PC-9 (cell line): ENCODE measurements around the gene MBP. TPM values are rescaled to one million over a fixed set of nuclear protein-coding genes. Genes with fewer than 3 reads are reported as not detected.
A peak's percentile ranks its signal among the peaks of the same experiment; 100 is the strongest.

Experiments
- BruUV-seq: library from RNA; stranded (reverse); fragments of 400-500 nt; replicated peaks from 2 replicates; lab custom pipeline; 2021; lab: Mats Ljungman, UMichigan
- CTCF ChIA-PET: fragments of 300-600 bp; sonication (Branson Sonifier 250); formaldehyde crosslinking; loops from one replicate; lab custom pipeline; 2022; ENCODE audit warnings: antibody characterized with exemption; lab: Charles Lee
- POLR2A ChIA-PET: fragments of 300-600 bp; sonication (Branson Sonifier 250); formaldehyde crosslinking; loops from one replicate; lab custom pipeline; 2022; ENCODE audit warnings: antibody characterized with exemption; ENCODE audit not compliant: unreplicated experiment; lab: Charles Lee
- DNase-seq, 2 experiments: peaks; one replicate each; pipeline versions ENCODE4 v3.0.0 to v3.0.0-alpha.2; 2015 to 2022; ENCODE audit warnings: mixed read lengths in 1 of 2
- H2AFZ ChIP-seq: fragments of 200-600 bp; sonication (generic); 2 replicates; pipeline ENCODE4 v1.8.1; 2017; ENCODE audit warnings: antibody characterized with exemption
- H3F3A ChIP-seq: fragments of 200-600 bp; sonication (generic); 2 replicates; pipeline ENCODE4 v1.8.1; 2017; ENCODE audit warnings: antibody characterized with exemption, mild to moderate bottlenecking, low read depth; ENCODE audit not compliant: insufficient read depth
- H3K27ac ChIP-seq: fragments of 200-600 bp; sonication (generic); 2 replicates; pipeline ENCODE4 v1.6.1; 2016; ENCODE audit warnings: mixed run types
- H3K27me3 ChIP-seq: fragments of 200-600 bp; sonication (generic); 2 replicates; pipeline ENCODE4 v1.6.1; 2016; ENCODE audit warnings: low read depth, mixed run types; ENCODE audit not compliant: insufficient read depth
- H3K36me3 ChIP-seq: fragments of 200-600 bp; sonication (generic); 2 replicates; pipeline ENCODE4 v1.6.1; 2016; ENCODE audit warnings: low read depth, mixed run types
- H3K4me1 ChIP-seq: fragments of 200-600 bp; sonication (generic); replicated peaks from 2 replicates; pipeline ENCODE4 v1.6.1; 2016; ENCODE audit warnings: mixed run types; ENCODE audit not compliant: insufficient read depth
- H3K4me2 ChIP-seq: fragments of 200-600 bp; sonication (generic); 2 replicates; pipeline ENCODE4 v1.6.1; 2017; ENCODE audit warnings: mixed run types
- H3K4me3 ChIP-seq: fragments of 200-600 bp; sonication (generic); 2 replicates; pipeline ENCODE4 v1.6.1; 2016; ENCODE audit warnings: mixed run types
- H3K79me2 ChIP-seq: fragments of 200-600 bp; sonication (generic); 2 replicates; pipeline ENCODE4 v1.6.1; 2017; ENCODE audit warnings: low read depth, mixed run types
- H3K9me2 ChIP-seq: fragments of 200-600 bp; sonication (generic); 2 replicates; pipeline ENCODE4 v1.8.1; 2017; ENCODE audit warnings: mild to moderate bottlenecking; ENCODE audit not compliant: insufficient read depth
- H3K9me3 ChIP-seq: fragments of 200-600 bp; sonication (generic); 2 replicates; pipeline ENCODE4 v1.8.1; 2016; ENCODE audit warnings: low read depth; ENCODE audit not compliant: insufficient read depth
- H4K20me1 ChIP-seq: fragments of 200-600 bp; sonication (generic); 2 replicates; pipeline ENCODE4 v1.8.1; 2017; ENCODE audit not compliant: insufficient read depth
- CTCF ChIP-seq: fragments of 200-600 bp; sonication (generic); conservative IDR thresholded peaks from 2 replicates; pipeline ENCODE4 v1.6.1; 2017; ENCODE audit warnings: mixed run types, antibody characterized with exemption, mild to moderate bottlenecking, moderate library complexity
- EZH2 ChIP-seq: fragments of 200-600 bp; sonication (generic); IDR thresholded peaks from 2 replicates; pipeline ENCODE4 v1.8.0; 2017; ENCODE audit warnings: antibody characterized with exemption, low read depth
- intact Hi-C: fragments of 100-400 bp; cut with micrococcal nuclease; formaldehyde crosslinking; loops from one replicate; pipeline ENCODE4 v1.10.0; 2022; ENCODE audit not compliant: unreplicated experiment
- total RNA-seq: library from RNA; stranded (reverse); gene quantifications from 2 replicates; pipeline ENCODE4 v1.2.3, GENCODE V29; 2021

The MBP gene
- total RNA-seq, 1 experiment from 2014 or later, result 37.9 TPM

DNA sequence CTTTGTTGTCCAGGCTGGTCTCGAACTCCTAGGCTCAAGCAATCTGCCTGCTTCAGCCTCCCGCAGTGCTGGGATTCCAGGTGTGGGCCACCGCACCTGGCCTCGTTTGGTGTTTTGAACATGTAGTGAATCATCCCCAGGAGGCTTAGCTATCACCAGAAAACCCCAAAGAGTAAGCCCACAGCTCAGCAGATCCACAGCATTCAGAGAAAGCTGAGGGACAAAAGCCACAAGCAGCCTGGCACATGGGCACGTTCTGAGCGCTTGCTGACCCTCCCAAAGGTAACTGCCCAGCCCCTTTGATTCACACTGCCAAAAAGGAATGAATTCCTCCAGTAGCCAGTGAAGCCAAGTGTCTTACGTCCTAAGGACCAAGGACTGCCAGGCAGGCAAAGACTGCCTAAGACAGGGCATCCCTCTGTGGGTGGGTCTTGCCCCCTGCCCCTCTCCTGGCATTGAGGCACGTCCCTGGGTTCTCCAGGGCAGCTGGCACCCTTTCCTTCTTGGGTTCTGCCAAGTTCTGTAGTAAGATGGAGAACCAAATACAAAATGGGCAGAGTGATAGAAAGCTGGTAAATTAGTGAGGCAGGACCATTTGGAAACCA lies 31.7 kb downstream of the MBP start:
- intact Hi-C loops, result loop anchor here (1.0 kb wide), 3 partner anchors 12 to 36 kb away; no protein-coding TSS in a partner anchor
- no peak overlapping the region for H2AFZ ChIP-seq
- BruUV-seq, result TSS peak; percentile 70
- peaks cover 46% of the 10 kb centered on the region for H3F3A ChIP-seq
- H3K36me3 ChIP-seq, result peaks cover 26% of the 10 kb centered on the region; the same call in 1 of the 2 replicates
- no peaks in the 10 kb centered on the region for H4K20me1 ChIP-seq
- ChIA-PET POLR2A (interaction anchor here (0.7 kb wide), 2 partner anchors 31 to 47 kb away, joined by 4 read pairs; partner anchors contain the start of gene MBP), CTCF (no interaction called here)
- peaks cover 52% of the 10 kb centered on the region for H3K4me1 ChIP-seq
- no peaks in the 10 kb centered on the region for H3K27me3 ChIP-seq
- no peaks in the 10 kb centered on the region for H3K9me3 ChIP-seq
- DNase-seq, result peak; percentile 29 to 58
- H3K79me2 ChIP-seq, result peaks cover 54% of the 10 kb centered on the region
- peak overlapping the region; percentile 83 for H3K4me2 ChIP-seq
- no peaks in the 10 kb centered on the region for H3K9me2 ChIP-seq
- peak overlapping the region; percentile 99 for H3K27ac ChIP-seq
- H3K4me3 ChIP-seq, result peak overlapping the region; percentile 42; the same call in 1 of the 2 replicates
- no peak for TF ChIP-seq CTCF
- TF ChIP-seq EZH2, result no peak

DNA sequence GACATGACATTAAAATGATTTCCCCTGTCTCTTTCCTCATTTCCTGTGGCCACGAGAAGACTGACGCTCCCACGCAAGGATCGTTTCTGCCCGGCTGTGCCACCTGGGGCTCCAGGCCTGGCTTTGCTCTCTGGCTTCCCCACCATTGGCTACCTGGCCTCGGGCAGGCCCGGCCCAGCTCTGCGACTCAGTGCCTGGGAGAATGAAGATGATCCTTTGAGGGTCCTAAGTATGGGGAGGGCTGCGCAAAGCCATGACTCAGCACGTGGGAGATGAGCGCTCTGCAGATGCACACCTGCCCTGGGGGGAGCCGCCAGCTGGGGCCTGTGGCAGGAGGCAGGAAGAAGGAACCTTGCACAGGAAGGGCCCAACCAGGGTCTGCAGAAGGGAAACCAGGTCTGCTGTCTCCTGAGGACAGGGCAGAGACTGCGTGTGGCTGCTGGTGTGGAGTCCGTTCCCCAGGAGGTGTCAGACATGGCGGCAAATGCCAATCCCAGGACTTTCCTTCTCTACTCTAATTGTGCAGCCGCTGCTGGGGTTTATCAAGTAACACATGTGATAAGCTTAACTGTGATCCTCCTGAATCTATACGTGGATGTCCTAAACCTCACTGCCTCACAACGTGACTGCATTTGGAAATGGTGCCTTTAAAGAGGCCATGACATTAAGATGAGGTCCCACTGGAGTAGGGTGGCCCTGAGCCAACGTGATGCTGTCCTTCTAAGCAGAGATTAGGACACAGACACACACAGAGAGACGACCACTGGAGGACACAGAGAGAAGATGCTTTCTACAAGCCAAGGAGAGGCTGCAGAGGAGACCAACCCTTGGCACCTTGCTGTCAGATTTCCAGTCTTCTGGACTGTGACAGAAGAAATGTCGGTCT lies 32.9 kb downstream of the MBP start:
- ChIA-PET POLR2A (no interaction called here), CTCF (no interaction called here)
- H3K4me2 ChIP-seq, result 0 out of 2 replicates have a peak overlapping the region, but pooled peaks have one; percentile 83
- peaks cover 24% of the 10 kb centered on the region for H3K36me3 ChIP-seq
- no peak overlapping the region for H2AFZ ChIP-seq
- H3K27me3 ChIP-seq, result no peaks in the 10 kb centered on the region
- H4K20me1 ChIP-seq, result no peaks in the 10 kb centered on the region
- intact Hi-C loops, result no loop called here
- no peaks in the 10 kb centered on the region for H3K9me2 ChIP-seq
- H3K4me3 ChIP-seq, result no peak overlapping the region
- peak overlapping the region; percentile 99 for H3K27ac ChIP-seq
- H3K9me3 ChIP-seq, result no peaks in the 10 kb centered on the region
- H3K4me1 ChIP-seq, result peaks cover 51% of the 10 kb centered on the region
- no TSS peak for BruUV-seq
- TF ChIP-seq EZH2, result no peak
- no peak for TF ChIP-seq CTCF
- H3F3A ChIP-seq, result peaks cover 45% of the 10 kb centered on the region
- DNase-seq, result no peak
- H3K79me2 ChIP-seq, result peaks cover 60% of the 10 kb centered on the region

- no peak for DNase-seq
- Histone ChIP-seq H3K79me2 (peaks cover 61% of the 10 kb centered on the region), H3K27me3 (no peaks in the 10 kb centered on the region), H4K20me1 (no peaks in the 10 kb centered on the region), H3F3A (peaks cover 41% of the 10 kb centered on the region), H3K4me3 (no peak overlapping the region), H3K36me3 (peaks cover 22% of the 10 kb centered on the region), H3K27ac (no peak overlapping the region), H3K9me2 (no peaks in the 10 kb centered on the region), H3K9me3 (no peaks in the 10 kb centered on the region), H3K4me1 (peaks cover 40% of the 10 kb centered on the region), H3K4me2 (no peak overlapping the region), H2AFZ (no peak overlapping the region)
- ChIA-PET CTCF (no interaction called here), POLR2A (no interaction called here)
- TF ChIP-seq CTCF (no peak), EZH2 (no peak)
- intact Hi-C loops, result no loop called here
- no TSS peak for BruUV-seq
Observed at GRCh38 chr18:77098538-77099174, 33.9 kb downstream of the MBP start.
